ENCODE results near the gene UIMC1.

DNA sequence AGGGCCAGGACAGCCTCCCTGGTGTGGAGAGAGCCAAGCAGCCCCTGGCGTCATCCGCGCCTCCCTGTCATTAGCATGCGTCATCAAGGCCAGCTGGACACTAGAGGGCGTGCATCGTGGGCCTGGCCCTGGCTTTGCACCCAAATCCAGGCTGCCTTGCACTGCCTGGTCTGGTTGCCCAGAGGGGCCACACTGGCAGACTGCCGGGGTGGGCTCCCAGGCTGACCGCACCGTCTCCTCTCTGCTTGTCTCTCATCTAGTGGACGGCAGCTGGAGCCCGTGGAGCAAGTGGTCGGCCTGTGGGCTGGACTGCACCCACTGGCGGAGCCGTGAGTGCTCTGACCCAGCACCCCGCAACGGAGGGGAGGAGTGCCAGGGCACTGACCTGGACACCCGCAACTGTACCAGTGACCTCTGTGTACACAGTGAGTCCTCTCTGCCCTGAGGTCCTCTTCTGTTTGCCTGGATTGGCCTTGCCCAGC, 136.4 kb downstream of the UIMC1 start:
- TF ChIP-seq YY1 (IDR thresholded peaks at IDR 0.05; ENCODE audit: low read depth) (no peak), RAD21 (IDR thresholded peaks at IDR 0.05; ENCODE audit: low read depth) (peak; percentile 56; the same call in 1 of the 2 replicates), TAF1 (IDR thresholded peaks at IDR 0.05; ENCODE audit: low read depth) (no peak), ZBTB7A (IDR thresholded peaks at IDR 0.05; ENCODE audit: low read depth) (no peak), CEBPB (IDR thresholded peaks at IDR 0.05) (no peak), TEAD4 (IDR thresholded peaks at IDR 0.05) (no peak), CREB1 (IDR thresholded peaks at IDR 0.05; ENCODE audit: low read depth) (peak; percentile 85), EP300 (IDR thresholded peaks at IDR 0.05; ENCODE audit: borderline replicate concordance) (no peak), EGR1 (IDR thresholded peaks at IDR 0.05) (no peak), NFIC (IDR thresholded peaks at IDR 0.05) (no peak), FOXM1 (IDR thresholded peaks at IDR 0.05; ENCODE audit: borderline replicate concordance, low read depth) (no peak)
- TF ChIP-seq, protein P1, sequence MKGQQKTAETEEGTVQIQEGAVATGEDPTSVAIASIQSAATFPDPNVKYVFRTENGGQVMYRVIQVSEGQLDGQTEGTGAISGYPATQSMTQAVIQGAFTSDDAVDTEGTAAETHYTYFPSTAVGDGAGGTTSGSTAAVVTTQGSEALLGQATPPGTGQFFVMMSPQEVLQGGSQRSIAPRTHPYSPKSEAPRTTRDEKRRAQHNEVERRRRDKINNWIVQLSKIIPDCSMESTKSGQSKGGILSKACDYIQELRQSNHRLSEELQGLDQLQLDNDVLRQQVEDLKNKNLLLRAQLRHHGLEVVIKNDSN (IDR thresholded peaks at IDR 0.05) = peak; percentile 27; the same call in 1 of the 2 replicates
- TF ChIP-seq, protein P2, sequence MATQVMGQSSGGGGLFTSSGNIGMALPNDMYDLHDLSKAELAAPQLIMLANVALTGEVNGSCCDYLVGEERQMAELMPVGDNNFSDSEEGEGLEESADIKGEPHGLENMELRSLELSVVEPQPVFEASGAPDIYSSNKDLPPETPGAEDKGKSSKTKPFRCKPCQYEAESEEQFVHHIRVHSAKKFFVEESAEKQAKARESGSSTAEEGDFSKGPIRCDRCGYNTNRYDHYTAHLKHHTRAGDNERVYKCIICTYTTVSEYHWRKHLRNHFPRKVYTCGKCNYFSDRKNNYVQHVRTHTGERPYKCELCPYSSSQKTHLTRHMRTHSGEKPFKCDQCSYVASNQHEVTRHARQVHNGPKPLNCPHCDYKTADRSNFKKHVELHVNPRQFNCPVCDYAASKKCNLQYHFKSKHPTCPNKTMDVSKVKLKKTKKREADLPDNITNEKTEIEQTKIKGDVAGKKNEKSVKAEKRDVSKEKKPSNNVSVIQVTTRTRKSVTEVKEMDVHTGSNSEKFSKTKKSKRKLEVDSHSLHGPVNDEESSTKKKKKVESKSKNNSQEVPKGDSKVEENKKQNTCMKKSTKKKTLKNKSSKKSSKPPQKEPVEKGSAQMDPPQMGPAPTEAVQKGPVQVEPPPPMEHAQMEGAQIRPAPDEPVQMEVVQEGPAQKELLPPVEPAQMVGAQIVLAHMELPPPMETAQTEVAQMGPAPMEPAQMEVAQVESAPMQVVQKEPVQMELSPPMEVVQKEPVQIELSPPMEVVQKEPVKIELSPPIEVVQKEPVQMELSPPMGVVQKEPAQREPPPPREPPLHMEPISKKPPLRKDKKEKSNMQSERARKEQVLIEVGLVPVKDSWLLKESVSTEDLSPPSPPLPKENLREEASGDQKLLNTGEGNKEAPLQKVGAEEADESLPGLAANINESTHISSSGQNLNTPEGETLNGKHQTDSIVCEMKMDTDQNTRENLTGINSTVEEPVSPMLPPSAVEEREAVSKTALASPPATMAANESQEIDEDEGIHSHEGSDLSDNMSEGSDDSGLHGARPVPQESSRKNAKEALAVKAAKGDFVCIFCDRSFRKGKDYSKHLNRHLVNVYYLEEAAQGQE (IDR thresholded peaks at IDR 0.05; ENCODE audit: low read depth) = no peak
- TF ChIP-seq, protein P3, sequence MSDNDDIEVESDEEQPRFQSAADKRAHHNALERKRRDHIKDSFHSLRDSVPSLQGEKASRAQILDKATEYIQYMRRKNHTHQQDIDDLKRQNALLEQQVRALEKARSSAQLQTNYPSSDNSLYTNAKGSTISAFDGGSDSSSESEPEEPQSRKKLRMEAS (IDR thresholded peaks at IDR 0.05) = peak; percentile 41; the same call in 1 of the 2 replicates

Measured in Ishikawa (cell line).